ENCODE data around the gene ADAMTSL2.

Gene ADAMTSL2

DNA sequence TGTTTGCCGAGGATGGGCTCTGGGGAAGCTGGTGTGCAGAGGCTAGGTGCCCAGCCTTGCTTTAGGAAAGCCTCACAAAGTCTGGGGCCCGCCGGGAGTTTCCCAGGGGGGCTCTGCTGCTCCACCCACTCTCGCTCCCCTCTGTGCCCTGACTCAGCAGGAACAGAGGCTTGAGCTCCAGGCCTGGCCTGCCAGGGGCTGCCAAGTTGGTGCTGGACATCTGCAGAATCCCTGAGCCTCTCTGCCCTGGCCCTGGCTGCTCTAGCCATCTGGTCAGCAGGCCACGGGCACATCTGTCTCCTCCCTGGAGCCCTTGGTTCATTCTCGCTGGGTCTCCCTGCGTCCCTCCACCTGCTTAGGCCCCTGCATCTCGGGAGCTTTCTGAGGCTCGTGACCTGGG, 647 bp upstream of the ADAMTSL2 start:
- peaks cover 3% of the 10 kb centered on the region for H3K27me3 ChIP-seq (ENCODE audit: control insufficient read depth, insufficient read depth, low read length)
- no peaks in the 10 kb centered on the region for H3K4me1 ChIP-seq (ENCODE audit: control insufficient read depth, insufficient read depth, low read length)
- H3K9me3 ChIP-seq (ENCODE audit: control insufficient read depth, insufficient read depth, low read length) = no peaks in the 10 kb centered on the region
- no peak overlapping the region for H3K9ac ChIP-seq (ENCODE audit: low read depth, low read length)
- no peaks in the 10 kb centered on the region for H3K36me3 ChIP-seq (ENCODE audit: control insufficient read depth, insufficient read depth, low read length)
- no peak overlapping the region for H3K4me3 ChIP-seq (ENCODE audit: low read depth, low read length)

GRCh38 chr9:133535306-133535877, 888 bp downstream of the ADAMTSL2 start:
- Histone ChIP-seq H3K4me3 (ENCODE audit: low read depth, low read length) (no peak overlapping the region), H3K36me3 (ENCODE audit: control insufficient read depth, insufficient read depth, low read length) (no peaks in the 10 kb centered on the region), H3K27me3 (ENCODE audit: control insufficient read depth, insufficient read depth, low read length) (peaks cover 3% of the 10 kb centered on the region), H3K9ac (ENCODE audit: low read depth, low read length) (no peak overlapping the region), H3K4me1 (ENCODE audit: control insufficient read depth, insufficient read depth, low read length) (no peaks in the 10 kb centered on the region), H3K9me3 (ENCODE audit: control insufficient read depth, insufficient read depth, low read length) (no peaks in the 10 kb centered on the region)

DNA sequence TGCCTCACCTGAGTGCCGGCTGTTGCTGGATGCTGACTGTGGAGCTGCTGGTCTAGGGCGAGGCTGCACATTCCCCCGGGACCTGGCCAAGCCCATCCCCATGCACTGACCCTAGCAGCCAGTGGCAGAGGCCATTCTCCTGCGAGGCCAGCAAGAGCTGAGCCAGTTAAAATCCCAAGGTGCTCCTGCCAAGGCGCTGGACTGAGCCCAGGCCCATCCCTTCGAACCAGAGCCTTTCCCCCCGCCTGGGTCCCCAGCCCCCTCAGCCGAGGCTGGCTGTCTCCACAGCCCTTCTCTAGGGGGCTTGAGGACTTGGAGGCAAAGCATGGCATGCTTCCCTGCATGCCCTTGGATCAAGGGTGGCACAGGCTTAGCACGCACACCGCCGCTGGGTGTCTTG, 1.6 kb downstream of the ADAMTSL2 start:
- H3K4me1 ChIP-seq (ENCODE audit: control insufficient read depth, insufficient read depth, low read length) = no peaks in the 10 kb centered on the region
- H3K9me3 ChIP-seq (ENCODE audit: control insufficient read depth, insufficient read depth, low read length) = no peaks in the 10 kb centered on the region
- H3K27me3 ChIP-seq (ENCODE audit: control insufficient read depth, insufficient read depth, low read length) = peaks cover 3% of the 10 kb centered on the region
- no peak overlapping the region for H3K4me3 ChIP-seq (ENCODE audit: low read depth, low read length)
- no peak overlapping the region for H3K9ac ChIP-seq (ENCODE audit: low read depth, low read length)
- H3K36me3 ChIP-seq (ENCODE audit: control insufficient read depth, insufficient read depth, low read length) = no peaks in the 10 kb centered on the region

DNA sequence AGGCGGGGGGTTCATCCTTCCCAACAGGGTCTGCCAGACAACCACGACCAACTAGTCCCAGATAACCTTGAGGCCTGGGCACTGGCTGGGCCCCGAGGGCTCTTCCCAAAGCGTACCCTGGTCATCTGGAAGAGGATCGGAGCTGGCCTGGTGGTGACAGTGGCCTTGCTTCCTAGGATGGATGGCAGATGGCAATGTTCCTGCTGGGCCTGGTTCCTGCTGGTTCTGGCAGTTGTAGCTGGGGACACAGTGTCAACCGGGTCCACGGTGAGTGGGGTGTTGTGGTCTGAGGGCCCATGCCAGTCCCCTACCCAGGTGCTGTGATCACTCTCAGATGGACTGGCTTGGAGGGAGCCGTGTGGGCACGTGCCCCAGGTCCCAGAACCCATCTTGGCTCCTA, 2.0 kb downstream of the ADAMTSL2 start:
- Histone ChIP-seq H3K27me3 (ENCODE audit: control insufficient read depth, insufficient read depth, low read length) (peaks cover 3% of the 10 kb centered on the region), H3K36me3 (ENCODE audit: control insufficient read depth, insufficient read depth, low read length) (no peaks in the 10 kb centered on the region), H3K9me3 (ENCODE audit: control insufficient read depth, insufficient read depth, low read length) (no peaks in the 10 kb centered on the region), H3K9ac (ENCODE audit: low read depth, low read length) (no peak overlapping the region), H3K4me3 (ENCODE audit: low read depth, low read length) (no peak overlapping the region), H3K4me1 (ENCODE audit: control insufficient read depth, insufficient read depth, low read length) (no peaks in the 10 kb centered on the region)

DNA sequence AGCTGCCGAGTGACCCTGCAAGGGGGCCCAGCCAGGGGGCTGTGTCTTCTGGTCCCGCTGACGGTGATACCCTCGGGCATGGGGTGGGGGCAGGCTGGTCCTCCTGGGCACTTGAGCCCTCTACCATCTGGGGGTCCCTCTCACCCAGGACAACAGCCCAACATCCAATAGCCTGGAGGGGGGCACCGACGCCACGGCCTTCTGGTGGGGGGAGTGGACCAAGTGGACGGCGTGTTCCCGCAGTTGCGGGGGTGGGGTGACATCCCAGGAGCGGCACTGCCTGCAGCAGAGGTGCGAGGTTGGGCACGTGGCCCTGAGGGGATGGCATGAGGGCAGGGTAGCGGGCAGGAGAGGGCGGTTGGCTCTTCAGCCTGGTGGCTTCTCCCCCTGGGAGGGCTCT, 2.8 kb downstream of the ADAMTSL2 start:
- no peaks in the 10 kb centered on the region for H3K4me1 ChIP-seq (ENCODE audit: control insufficient read depth, insufficient read depth, low read length)
- H3K9ac ChIP-seq (ENCODE audit: low read depth, low read length) = no peak overlapping the region
- H3K9me3 ChIP-seq (ENCODE audit: control insufficient read depth, insufficient read depth, low read length) = no peaks in the 10 kb centered on the region
- H3K27me3 ChIP-seq (ENCODE audit: control insufficient read depth, insufficient read depth, low read length) = peaks cover 3% of the 10 kb centered on the region
- no peaks in the 10 kb centered on the region for H3K36me3 ChIP-seq (ENCODE audit: control insufficient read depth, insufficient read depth, low read length)
- no peak overlapping the region for H3K4me3 ChIP-seq (ENCODE audit: low read depth, low read length)

DNA sequence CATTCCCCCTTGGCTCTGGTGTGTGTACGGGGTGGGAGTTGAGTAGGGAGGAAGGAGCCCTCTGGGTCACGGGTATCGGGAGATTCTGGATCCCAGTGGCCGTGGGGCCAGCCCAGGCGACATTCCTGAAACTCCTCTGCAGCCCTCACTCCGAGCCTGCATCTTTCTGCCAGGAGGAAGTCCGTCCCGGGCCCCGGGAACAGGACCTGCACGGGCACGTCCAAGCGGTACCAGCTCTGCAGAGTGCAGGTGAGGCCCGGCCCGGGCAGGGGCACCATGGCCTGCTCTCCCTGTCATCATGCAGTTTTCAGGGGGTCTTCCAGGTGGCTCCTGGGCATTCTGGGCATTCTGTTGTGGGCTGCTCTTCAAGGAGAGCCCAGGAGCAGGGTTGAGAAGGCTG, 3.7 kb downstream of the ADAMTSL2 start:
- H3K27me3 ChIP-seq (ENCODE audit: control insufficient read depth, insufficient read depth, low read length) = peaks cover 3% of the 10 kb centered on the region
- no peaks in the 10 kb centered on the region for H3K36me3 ChIP-seq (ENCODE audit: control insufficient read depth, insufficient read depth, low read length)
- no peaks in the 10 kb centered on the region for H3K4me1 ChIP-seq (ENCODE audit: control insufficient read depth, insufficient read depth, low read length)
- no peaks in the 10 kb centered on the region for H3K9me3 ChIP-seq (ENCODE audit: control insufficient read depth, insufficient read depth, low read length)
- H3K4me3 ChIP-seq (ENCODE audit: low read depth, low read length) = no peak overlapping the region
- H3K9ac ChIP-seq (ENCODE audit: low read depth, low read length) = no peak overlapping the region

GRCh38 chr9:133538851-133539833, 4.6 kb downstream of the ADAMTSL2 start:
- peaks cover 3% of the 10 kb centered on the region for H3K27me3 ChIP-seq (ENCODE audit: control insufficient read depth, insufficient read depth, low read length)
- H3K4me1 ChIP-seq (ENCODE audit: control insufficient read depth, insufficient read depth, low read length) = no peaks in the 10 kb centered on the region
- H3K9me3 ChIP-seq (ENCODE audit: control insufficient read depth, insufficient read depth, low read length) = no peaks in the 10 kb centered on the region
- no peaks in the 10 kb centered on the region for H3K36me3 ChIP-seq (ENCODE audit: control insufficient read depth, insufficient read depth, low read length)
- no peak overlapping the region for H3K9ac ChIP-seq (ENCODE audit: low read depth, low read length)
- no peak overlapping the region for H3K4me3 ChIP-seq (ENCODE audit: low read depth, low read length)

DNA sequence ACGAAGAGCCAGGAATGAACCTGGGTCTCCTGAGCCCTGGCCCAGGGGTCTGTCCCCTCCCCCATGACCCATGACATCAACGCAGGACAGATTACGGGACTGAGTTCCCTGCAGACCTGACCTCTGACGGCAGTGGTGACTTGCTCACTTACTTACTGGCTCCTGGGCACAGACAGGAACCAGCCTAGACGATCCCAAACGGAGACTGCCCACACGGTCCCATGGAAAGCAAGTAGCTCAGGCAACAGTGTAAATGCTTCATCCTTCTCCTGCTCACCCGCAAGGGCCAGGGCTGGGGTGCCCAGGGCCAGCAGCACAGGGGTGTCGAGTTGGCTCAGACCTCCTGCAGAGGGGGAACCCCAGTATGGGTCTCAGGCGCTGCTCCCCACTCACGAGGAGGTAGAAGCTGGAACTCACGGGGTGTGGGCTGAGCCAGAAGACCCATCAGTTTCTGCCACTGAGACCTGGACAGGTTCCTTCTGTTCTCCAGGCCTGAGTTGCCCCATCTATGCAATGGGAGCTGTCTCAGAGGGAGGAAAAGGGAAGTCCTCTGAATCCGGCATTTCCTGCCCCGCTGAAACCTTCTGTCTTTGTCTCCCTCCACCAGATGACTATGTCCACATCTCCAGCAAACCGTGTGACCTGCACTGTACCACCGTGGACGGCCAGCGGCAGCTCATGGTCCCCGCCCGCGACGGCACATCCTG, 5.6 kb downstream of the ADAMTSL2 start:
- peaks cover 3% of the 10 kb centered on the region for H3K27me3 ChIP-seq (ENCODE audit: control insufficient read depth, insufficient read depth, low read length)

GRCh38 chr9:133540698-133541025, 6.2 kb downstream of the ADAMTSL2 start:
- no peaks in the 10 kb centered on the region for H3K4me1 ChIP-seq (ENCODE audit: control insufficient read depth, insufficient read depth, low read length)
- H3K36me3 ChIP-seq (ENCODE audit: control insufficient read depth, insufficient read depth, low read length) = no peaks in the 10 kb centered on the region
- no peaks in the 10 kb centered on the region for H3K27me3 ChIP-seq (ENCODE audit: control insufficient read depth, insufficient read depth, low read length)
- H3K4me3 ChIP-seq (ENCODE audit: low read depth, low read length) = no peak overlapping the region
- no peaks in the 10 kb centered on the region for H3K9me3 ChIP-seq (ENCODE audit: control insufficient read depth, insufficient read depth, low read length)
- no peak overlapping the region for H3K9ac ChIP-seq (ENCODE audit: low read depth, low read length)

More for the DNA sequence above, 5.6 kb downstream of the ADAMTSL2 start:
- Histone ChIP-seq H3K4me3 (ENCODE audit: low read depth, low read length) (no peak overlapping the region), H3K9ac (ENCODE audit: low read depth, low read length) (no peak overlapping the region), H3K4me1 (ENCODE audit: control insufficient read depth, insufficient read depth, low read length) (no peaks in the 10 kb centered on the region), H3K9me3 (ENCODE audit: control insufficient read depth, insufficient read depth, low read length) (no peaks in the 10 kb centered on the region), H3K36me3 (ENCODE audit: control insufficient read depth, insufficient read depth, low read length) (no peaks in the 10 kb centered on the region)

- no peak overlapping the region for H3K9ac ChIP-seq (ENCODE audit: low read depth, low read length)
Observed at GRCh38 chr9:133542002-133542401, 7.5 kb downstream of the ADAMTSL2 start.

DNA sequence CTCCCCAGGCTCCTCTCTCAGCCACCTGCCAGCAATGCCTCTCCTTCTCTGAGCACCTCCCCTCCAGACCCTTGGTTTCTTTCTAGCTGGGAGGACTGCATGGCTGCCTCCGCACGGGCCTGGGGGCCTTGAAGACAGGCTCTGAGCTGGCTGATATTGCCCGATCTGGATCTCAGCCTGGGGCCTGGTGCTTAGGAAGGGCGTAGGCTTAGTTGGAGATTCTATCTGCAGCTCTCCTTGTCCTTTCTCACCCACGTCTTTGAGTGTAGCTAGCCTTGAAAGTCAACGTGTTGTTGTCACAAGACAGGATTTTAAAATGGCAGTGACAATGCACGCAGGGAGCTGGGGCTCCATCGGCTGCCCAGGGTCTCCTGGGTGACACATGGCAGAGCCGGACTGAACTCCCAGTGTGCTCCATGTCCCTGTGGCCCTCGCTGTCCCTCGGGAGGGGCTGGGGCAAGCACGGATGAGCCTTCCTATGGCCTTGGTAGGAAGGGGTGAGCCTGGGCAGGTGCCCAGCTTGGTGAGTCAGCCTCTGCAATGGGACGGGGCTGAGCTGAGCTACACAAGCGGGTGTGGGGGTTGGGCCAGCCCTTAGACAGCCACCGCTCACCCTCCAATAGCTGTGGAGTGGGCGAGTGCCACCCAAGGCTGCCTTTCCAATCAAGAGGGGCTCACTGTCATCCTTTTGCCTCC, 9.4 kb downstream of the ADAMTSL2 start:
- Histone ChIP-seq H3K9ac (ENCODE audit: low read depth, low read length) (no peak overlapping the region), H3K4me3 (ENCODE audit: low read depth, low read length) (no peak overlapping the region), H3K36me3 (ENCODE audit: control insufficient read depth, insufficient read depth, low read length) (no peaks in the 10 kb centered on the region), H3K27me3 (ENCODE audit: control insufficient read depth, insufficient read depth, low read length) (no peaks in the 10 kb centered on the region), H3K9me3 (ENCODE audit: control insufficient read depth, insufficient read depth, low read length) (no peaks in the 10 kb centered on the region), H3K4me1 (ENCODE audit: control insufficient read depth, insufficient read depth, low read length) (no peaks in the 10 kb centered on the region)

More at GRCh38 chr9:133542002-133542401, 7.5 kb downstream of the ADAMTSL2 start:
- Histone ChIP-seq H3K4me1 (ENCODE audit: control insufficient read depth, insufficient read depth, low read length) (no peaks in the 10 kb centered on the region), H3K9me3 (ENCODE audit: control insufficient read depth, insufficient read depth, low read length) (no peaks in the 10 kb centered on the region), H3K36me3 (ENCODE audit: control insufficient read depth, insufficient read depth, low read length) (no peaks in the 10 kb centered on the region), H3K27me3 (ENCODE audit: control insufficient read depth, insufficient read depth, low read length) (no peaks in the 10 kb centered on the region), H3K4me3 (ENCODE audit: low read depth, low read length) (no peak overlapping the region)
